Upper lobe of left lung (tissue), 6 donors: ENCODE data around the gene NGEF. TPM values are rescaled to one million over a fixed set of nuclear protein-coding genes. Genes with fewer than 3 reads are reported as not detected.
A peak's percentile ranks its signal among the peaks of the same experiment; 100 is the strongest.
"Not testable (repeated sequence)": the region's sequence is repeated elsewhere in the genome, so short reads cannot be mapped to it uniquely, and the experiment has no call there.

ENCODE experiments used
- ATAC-seq, 2 donors: fragments of 200-7000 bp; cut with Tn5 transposase; one replicate each; pipeline ENCODE4 v1.9.1; 2022; ENCODE audit warnings: mild to moderate bottlenecking in 2 of 2, moderate library complexity in 2 of 2; ENCODE audit not compliant: low FRiP score in 2 of 2
- DNase-seq, 2 donors: peaks; one replicate each; pipeline ENCODE4 v3.0.0-alpha.2; 2019 to 2020
- H3K27ac ChIP-seq, 4 donors: fragments of 200-600 bp; sonication (generic); one replicate each; pipeline ENCODE4 v1.5.1; 2016 to 2019
- H3K27me3 ChIP-seq, 4 donors: fragments of 200-600 bp; sonication (generic); one replicate each; pipeline ENCODE4 v1.5.1; 2017 to 2019
- H3K36me3 ChIP-seq, 4 donors: fragments of 200-600 bp; sonication (generic); one replicate each; pipeline ENCODE4 v1.5.1; 2016 to 2019
- H3K4me1 ChIP-seq, 4 donors: fragments of 200-600 bp; sonication (generic); one replicate each; pipeline ENCODE4 v1.5.1; 2018 to 2019
- H3K4me3 ChIP-seq, 4 donors: fragments of 200-600 bp; sonication (generic); one replicate each; pipeline ENCODE4 v1.5.1; 2017 to 2019; ENCODE audit warnings: mild to moderate bottlenecking in 2 of 4, moderate library complexity in 1 of 4
- H3K9me3 ChIP-seq, 4 donors: fragments of 200-600 bp; sonication (generic); one replicate each; pipeline ENCODE4 v1.5.1; 2018 to 2019
- EP300 ChIP-seq, 4 donors: sonication (generic); formaldehyde crosslinking; IDR thresholded peaks; one replicate each; pipeline ENCODE4 v1.5.1; 2017; ENCODE audit warnings: antibody characterized with exemption in 4 of 4, control low read depth in 2 of 4
- POLR2A ChIP-seq, 4 donors: fragments of 450-650 bp; IDR thresholded peaks; one replicate each; pipeline ENCODE4 v1.5.1; 2016 to 2017; ENCODE audit warnings: antibody characterized with exemption in 4 of 4, mild to moderate bottlenecking in 2 of 4
- POLR2AphosphoS5 ChIP-seq, 2 donors: sonication (generic); formaldehyde crosslinking; IDR thresholded peaks; one replicate each; pipeline ENCODE4 v1.5.1; 2017; ENCODE audit warnings: antibody characterized with exemption in 2 of 2
- WGBS, 2 donors: methylation state at CpG; one replicate each; pipeline ENCODE4 v1.1.5; 2017 to 2018; 5-methylcytosine and 5-hydroxymethylcytosine counted together
- total RNA-seq, 6 donors: library from RNA; depleted of rRNA in 4 of 6; stranded (reverse); fragments of >200 nt in 4 of 6; gene quantifications; one replicate each; pipeline versions ENCODE4 v1.1.0 to v1.2.1, GENCODE V29; 2016 to 2021
- TF ChIP-seq, protein P1 (sequence below), 6 experiments: fragments of 450-650 bp in 4 of 6; fragments of 200-600 bp in 2 of 6; sonication (generic) in 2 of 6; IDR thresholded peaks; one replicate each; pipeline ENCODE4 v1.5.1; 2016 to 2019; ENCODE audit warnings: antibody characterized with exemption in 6 of 6
- donor health status: DM: no; HTN: no; CAD: no; lungs with moderate emphysema.
- donor health status: DM: no; HTN: yes; CAD: no; lungs with severe emphysema.

The NGEF gene
- total RNA-seq, 6 donors from 2014 or later = 0.29 to 6.3 (median 0.98) TPM; not detected in 1

- Histone ChIP-seq H3K27ac (no peak overlapping the region), H3K9me3 (no peaks in the 10 kb centered on the region), H3K27me3 (no peaks in the 10 kb centered on the region), H3K4me3 (no peak overlapping the region), H3K36me3 (peaks cover 31 to 72% (median 34%) of the 10 kb centered on the region in 4 donors), H3K4me1 (peaks cover 0 to 9% (median 2%) of the 10 kb centered on the region in 4 donors)
- DNase-seq (peak in 1 of 2 donors; percentile 53), ATAC-seq (no peak)
- WGBS, 2 donors = 59 to 74% methylated on average over 4 of the region's 4 CpGs
- TF ChIP-seq, protein P1, sequence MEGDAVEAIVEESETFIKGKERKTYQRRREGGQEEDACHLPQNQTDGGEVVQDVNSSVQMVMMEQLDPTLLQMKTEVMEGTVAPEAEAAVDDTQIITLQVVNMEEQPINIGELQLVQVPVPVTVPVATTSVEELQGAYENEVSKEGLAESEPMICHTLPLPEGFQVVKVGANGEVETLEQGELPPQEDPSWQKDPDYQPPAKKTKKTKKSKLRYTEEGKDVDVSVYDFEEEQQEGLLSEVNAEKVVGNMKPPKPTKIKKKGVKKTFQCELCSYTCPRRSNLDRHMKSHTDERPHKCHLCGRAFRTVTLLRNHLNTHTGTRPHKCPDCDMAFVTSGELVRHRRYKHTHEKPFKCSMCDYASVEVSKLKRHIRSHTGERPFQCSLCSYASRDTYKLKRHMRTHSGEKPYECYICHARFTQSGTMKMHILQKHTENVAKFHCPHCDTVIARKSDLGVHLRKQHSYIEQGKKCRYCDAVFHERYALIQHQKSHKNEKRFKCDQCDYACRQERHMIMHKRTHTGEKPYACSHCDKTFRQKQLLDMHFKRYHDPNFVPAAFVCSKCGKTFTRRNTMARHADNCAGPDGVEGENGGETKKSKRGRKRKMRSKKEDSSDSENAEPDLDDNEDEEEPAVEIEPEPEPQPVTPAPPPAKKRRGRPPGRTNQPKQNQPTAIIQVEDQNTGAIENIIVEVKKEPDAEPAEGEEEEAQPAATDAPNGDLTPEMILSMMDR (IDR thresholded peaks at IDR 0.05) = no peak
- no peak for TF ChIP-seq POLR2AphosphoS5 (IDR thresholded peaks at IDR 0.05)
- TF ChIP-seq POLR2A (IDR thresholded peaks at IDR 0.05) = no peak
- no peak for TF ChIP-seq EP300 (IDR thresholded peaks at IDR 0.05)
Measured at GRCh38 chr2:232857158-232857563, 155.9 kb downstream of the NGEF start.

GRCh38 chr2:232854082-232854481, 159.0 kb downstream of the NGEF start:
- Histone ChIP-seq H3K27ac (no peak overlapping the region), H3K4me1 (peaks cover 0 to 9% (median 2%) of the 10 kb centered on the region in 4 donors), H3K9me3 (no peaks in the 10 kb centered on the region), H3K27me3 (no peaks in the 10 kb centered on the region), H3K36me3 (peaks cover 39 to 92% (median 61%) of the 10 kb centered on the region in 4 donors), H3K4me3 (no peak overlapping the region)
- peak in 1 of 2 donors; percentile 32 for ATAC-seq
- peak in 1 of 2 donors; percentile 52 for DNase-seq
- WGBS, 2 donors = 42 to 54% methylated on average over 7 of the region's 7 CpGs
- TF ChIP-seq EP300 (IDR thresholded peaks at IDR 0.05) (no peak), POLR2A (IDR thresholded peaks at IDR 0.05) (no peak), POLR2AphosphoS5 (IDR thresholded peaks at IDR 0.05) (no peak)
- TF ChIP-seq, protein P1 (IDR thresholded peaks at IDR 0.05) = no peak

DNA sequence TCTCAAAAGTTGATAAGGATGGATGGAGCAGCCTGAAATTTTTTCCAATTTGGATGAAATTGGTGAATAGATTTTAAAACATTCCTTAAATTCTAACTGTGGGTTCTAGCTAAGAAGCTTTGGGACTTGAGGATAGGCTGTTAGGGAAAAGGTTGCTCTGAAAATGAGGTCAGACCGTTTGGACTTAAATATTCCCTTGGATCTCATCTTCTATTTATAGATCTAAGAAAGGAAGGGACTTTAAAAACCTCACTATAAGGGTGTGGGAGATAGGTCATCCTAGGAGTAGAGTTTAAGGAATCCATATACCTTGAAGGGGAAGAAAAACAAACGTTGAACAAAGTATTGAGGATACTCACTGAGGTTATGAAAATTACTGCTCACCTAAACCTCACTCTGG, 160.4 kb downstream of the NGEF start:
- ATAC-seq = no peak
- no peak for DNase-seq
- H3K27ac ChIP-seq = no peak overlapping the region
- no peak for TF ChIP-seq EP300 (IDR thresholded peaks at IDR 0.05)
- TF ChIP-seq POLR2AphosphoS5 (IDR thresholded peaks at IDR 0.05) = no peak
- TF ChIP-seq, protein P1 (IDR thresholded peaks at IDR 0.05) = no peak
- TF ChIP-seq POLR2A (IDR thresholded peaks at IDR 0.05) = no peak
- H3K36me3 ChIP-seq = peaks cover 36 to 92% (median 64%) of the 10 kb centered on the region in 4 donors
- no peaks in the 10 kb centered on the region for H3K27me3 ChIP-seq
- H3K9me3 ChIP-seq = no peaks in the 10 kb centered on the region
- WGBS, 2 donors = 55 to 68% methylated on average over 2 of the region's 2 CpGs
- no peak overlapping the region for H3K4me3 ChIP-seq
- H3K4me1 ChIP-seq = peaks cover 0 to 9% (median 2%) of the 10 kb centered on the region in 4 donors

- not testable (repeated sequence) for H3K27ac ChIP-seq, DNase-seq, H3K4me1 ChIP-seq, H3K9me3 ChIP-seq, H3K4me3 ChIP-seq, H3K27me3 ChIP-seq
- H3K36me3 ChIP-seq = peaks cover 35 to 92% (median 63%) of the 10 kb centered on the region in 4 donors
- peak in 1 of 2 donors; percentile 26 for ATAC-seq
- 91 to 95% methylated on average over 11 of the region's 11 CpGs for WGBS, 2 donors
Measured at GRCh38 chr2:232852081-232852480, 161.0 kb downstream of the NGEF start.

GRCh38 chr2:232850039-232850438, 163.0 kb downstream of the NGEF start:
- DNase-seq = no peak
- H3K27me3 ChIP-seq = no peaks in the 10 kb centered on the region
- ATAC-seq = no peak
- 96% methylated on average over 3 of the region's 3 CpGs for WGBS, 2 donors
- H3K27ac ChIP-seq = no peak overlapping the region
- peaks cover 0 to 9% (median 2%) of the 10 kb centered on the region in 4 donors for H3K4me1 ChIP-seq
- no peak overlapping the region for H3K4me3 ChIP-seq
- TF ChIP-seq POLR2A (IDR thresholded peaks at IDR 0.05) = no peak
- TF ChIP-seq, protein P1 (IDR thresholded peaks at IDR 0.05) = no peak
- no peak for TF ChIP-seq EP300 (IDR thresholded peaks at IDR 0.05)
- TF ChIP-seq POLR2AphosphoS5 (IDR thresholded peaks at IDR 0.05) = no peak
- peaks cover 43 to 94% (median 62%) of the 10 kb centered on the region in 4 donors for H3K36me3 ChIP-seq
- no peaks in the 10 kb centered on the region for H3K9me3 ChIP-seq
